ENCODE data around the gene AZGP1. TPM values are rescaled to one million over a fixed set of nuclear protein-coding genes. Genes with fewer than 3 reads are reported as not detected.
A peak's percentile ranks its signal among the peaks of the same experiment; 100 is the strongest.

The AZGP1 gene

DNA sequence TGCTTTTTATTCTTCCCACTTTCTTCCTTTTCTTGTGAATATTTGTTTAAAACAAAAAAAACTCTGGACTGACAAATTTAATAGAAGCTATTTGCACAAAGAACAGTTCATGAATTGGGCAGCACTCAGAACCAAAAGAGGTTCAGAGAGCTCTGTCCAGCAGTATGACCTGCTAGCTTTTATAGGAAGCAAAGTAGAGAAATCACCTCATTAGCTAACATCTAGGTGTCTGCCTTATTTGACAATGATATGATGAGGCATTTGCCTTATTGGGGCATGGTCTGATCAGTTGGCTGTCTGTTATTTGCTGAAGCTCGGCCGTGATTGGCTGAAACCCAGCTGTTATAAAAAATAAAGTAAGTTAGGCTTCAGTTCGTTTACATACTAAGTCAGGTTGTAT lies 55.7 kb downstream of the AZGP1 start:
- Histone ChIP-seq H3K9ac (ENCODE audit: low read depth, low read length) (peak overlapping the region; percentile 93), H3K36me3 (ENCODE audit: insufficient read depth, low read length) (peaks cover 15% of the 10 kb centered on the region), H3K27me3 (ENCODE audit: control insufficient read depth, insufficient read depth, low read length) (no peaks in the 10 kb centered on the region), H3K4me3 (ENCODE audit: low read length) (peak overlapping the region; percentile 85), H3K9me3 (replicated peaks; ENCODE audit: low read length) (no peaks in the 10 kb centered on the region), H3K4me1 (ENCODE audit: control insufficient read depth, insufficient read depth, low read length) (peaks cover 20% of the 10 kb centered on the region), H3K4me2 (ENCODE audit: low read length) (peak overlapping the region; percentile 90)

DNA sequence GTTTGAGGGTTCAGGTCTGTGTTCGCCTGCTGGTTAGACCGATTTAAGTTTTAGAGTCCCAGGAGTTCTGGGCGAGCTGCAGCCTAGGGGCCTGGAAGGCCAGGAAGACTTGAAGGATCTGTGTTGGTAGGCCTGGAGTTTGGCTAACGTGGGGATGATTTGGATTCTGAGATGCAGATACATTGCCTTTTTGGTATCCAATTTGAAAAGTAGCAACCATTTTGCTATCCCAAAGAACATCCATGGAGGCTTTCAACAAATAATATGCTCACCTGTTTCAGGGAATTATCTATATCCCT lies 56.1 kb downstream of the AZGP1 start:
- Histone ChIP-seq H3K9ac (ENCODE audit: low read depth, low read length) (peak overlapping the region; percentile 93), H3K4me3 (ENCODE audit: low read length) (peak overlapping the region; percentile 85), H3K9me3 (replicated peaks; ENCODE audit: low read length) (no peaks in the 10 kb centered on the region), H3K36me3 (ENCODE audit: insufficient read depth, low read length) (peaks cover 17% of the 10 kb centered on the region), H3K4me1 (ENCODE audit: control insufficient read depth, insufficient read depth, low read length) (peaks cover 20% of the 10 kb centered on the region), H3K27me3 (ENCODE audit: control insufficient read depth, insufficient read depth, low read length) (no peaks in the 10 kb centered on the region), H3K4me2 (ENCODE audit: low read length) (peak overlapping the region; percentile 90)

DNA sequence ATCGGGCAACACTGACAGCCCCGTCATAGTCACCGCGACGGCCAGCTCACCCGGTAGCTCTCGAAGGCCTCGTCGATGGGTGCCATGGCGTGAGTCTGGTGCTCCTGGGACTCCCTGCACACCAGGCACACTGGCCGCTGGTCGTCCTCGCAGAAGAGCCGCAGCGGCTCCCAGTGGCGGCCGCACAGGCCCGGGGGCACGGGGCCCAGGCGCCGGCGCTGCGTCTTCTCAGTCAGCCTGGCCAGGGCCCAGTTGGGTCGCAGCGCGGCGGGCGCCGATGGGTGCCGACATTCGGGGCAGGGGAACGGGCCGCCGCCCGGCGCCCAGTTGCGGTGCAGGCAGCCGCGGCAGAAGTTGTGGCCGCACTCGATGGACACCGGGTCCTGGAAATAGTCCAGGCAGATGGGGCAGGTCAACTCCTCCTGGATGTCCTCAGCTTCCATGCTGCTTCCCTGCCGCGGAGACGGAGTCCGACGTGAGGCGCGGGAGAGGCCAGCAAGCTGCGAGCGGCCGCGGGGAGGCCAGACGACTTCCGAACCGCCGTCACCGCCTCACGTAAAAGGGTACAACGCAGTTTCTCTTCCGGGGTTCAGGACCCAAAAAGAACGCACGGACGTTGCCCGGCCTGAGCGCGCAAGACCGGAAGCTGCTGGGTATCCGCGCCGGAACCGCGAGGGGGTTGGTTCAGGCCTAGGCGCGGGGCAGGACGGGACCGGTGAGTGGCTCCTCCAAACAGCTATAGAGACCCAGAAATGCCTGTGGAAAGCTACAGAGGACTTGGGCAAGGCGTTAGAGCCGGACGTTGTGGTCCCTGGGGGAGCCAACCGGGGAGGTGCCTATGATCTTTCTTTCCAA lies 56.6 kb downstream of the AZGP1 start, which contains the start of gene TRIM4:
Gene TRIM4, minus strand, starts transcription at position 572 of the 855 bp plus-strand sequence. Its CDS starts 129 bp downstream, at position 443.
- no peaks in the 10 kb centered on the region for H3K27me3 ChIP-seq (ENCODE audit: control insufficient read depth, insufficient read depth, low read length)
- H3K4me3 ChIP-seq (ENCODE audit: low read length) = peak within 1 kb of the TSS; percentile 85
- H3K9ac ChIP-seq (ENCODE audit: low read depth, low read length) = peak within 1 kb of the TSS; percentile 93
- H3K9me3 ChIP-seq (replicated peaks; ENCODE audit: low read length) = no peaks in the 10 kb centered on the region
- peak within 1 kb of the TSS; percentile 90 for H3K4me2 ChIP-seq (ENCODE audit: low read length)
- peaks cover 20% of the 10 kb centered on the region for H3K4me1 ChIP-seq (ENCODE audit: control insufficient read depth, insufficient read depth, low read length)
- H3K36me3 ChIP-seq (ENCODE audit: insufficient read depth, low read length) = peaks cover 17% of the 10 kb centered on the region

Small RNAs within 50 kb of the gene (small RNA-seq; reads per million reads assigned to genes)
- gene RF00019 = not detected
- gene RF00561 = not detected
